SKM-1 treated with dmso at 0.1 percent for 144 hours (cell line): ENCODE data around the gene RRAGB.
A peak's percentile ranks its signal among the peaks of the same experiment; 100 is the strongest.
"Not testable (repeated sequence)": the region's sequence is repeated elsewhere in the genome, so short reads cannot be mapped to it uniquely, and the experiment has no call there.

Experiments
- DNase-seq: peaks from one replicate; lab custom pipeline; 2025; ENCODE audit not compliant: unreplicated experiment; lab: John Stamatoyannopoulos, UW

Gene RRAGB

GRCh38 chrX:55717521-55718497 is at the start of gene RRAGB:
Gene RRAGB, plus strand, starts transcription at chrX:55717749. Its CDS starts 579 bp downstream, at chrX:55718328.
- DNase-seq, result peak; percentile 80

GRCh38 chrX:55668084-55668483 is 49.5 kb upstream of the RRAGB start:
- no peak for DNase-seq

- DNase-seq, result not testable (repeated sequence)
These were observed 29.0 kb upstream of the RRAGB start for GRCh38 chrX:55688579-55688978.

- DNase-seq, result no peak
These were observed 22.1 kb upstream of the RRAGB start for GRCh38 chrX:55695227-55696018.

GRCh38 chrX:55697381-55697780 is 20.2 kb upstream of the RRAGB start:
- no peak for DNase-seq

- DNase-seq, result no peak
These were observed 14.9 kb upstream of the RRAGB start for GRCh38 chrX:55702671-55703070.

GRCh38 chrX:55703436-55703835 is 14.1 kb upstream of the RRAGB start:
- not testable (repeated sequence) for DNase-seq

GRCh38 chrX:55705066-55705465 is 12.5 kb upstream of the RRAGB start:
- DNase-seq, result not testable (repeated sequence)

GRCh38 chrX:55709735-55710134 is 7.8 kb upstream of the RRAGB start:
- DNase-seq, result no peak

- DNase-seq, result no peak
These were observed 6.8 kb upstream of the RRAGB start for GRCh38 chrX:55710701-55711100.

GRCh38 chrX:55713631-55714030 is 3.9 kb upstream of the RRAGB start:
- DNase-seq, result no peak

- peak; percentile 47 for DNase-seq
These were observed 3.4 kb upstream of the RRAGB start for GRCh38 chrX:55714161-55714560.

- no peak for DNase-seq
These were observed 1.7 kb upstream of the RRAGB start for GRCh38 chrX:55715847-55716246.

- no peak for DNase-seq
These were observed 612 bp upstream of the RRAGB start for GRCh38 chrX:55716937-55717336.

GRCh38 chrX:55731826-55732225 is 14.3 kb downstream of the RRAGB start:
- DNase-seq, result no peak

- DNase-seq, result no peak
These were observed 21.4 kb downstream of the RRAGB start for GRCh38 chrX:55738969-55739368.

GRCh38 chrX:55742649-55743048 is 25.1 kb downstream of the RRAGB start:
- no peak for DNase-seq

- not testable (repeated sequence) for DNase-seq
These were observed 30.9 kb downstream of the RRAGB start for GRCh38 chrX:55748463-55748862.

GRCh38 chrX:55750256-55750655 is 32.7 kb downstream of the RRAGB start:
- DNase-seq, result no peak

- DNase-seq, result no peak
These were observed 37.3 kb downstream of the RRAGB start for GRCh38 chrX:55754861-55755294.

- DNase-seq, result no peak
These were observed 40.5 kb downstream of the RRAGB start for GRCh38 chrX:55758033-55758432.

GRCh38 chrX:55759478-55759877 is 41.9 kb downstream of the RRAGB start:
- DNase-seq, result no peak
